Neural cell (in vitro differentiated cells): ENCODE results near the gene TAF10. TPM values are rescaled to one million over a fixed set of nuclear protein-coding genes. Genes with fewer than 3 reads are reported as not detected.

Source experiments
- H2AFZ ChIP-seq: fragments of 200-600, 300-800 bp; sonication (generic), shearing (Covaris generic); 2 replicates; pipeline ENCODE4 v1.6.0; 2014; ENCODE audit warnings: low read depth, mild to moderate bottlenecking, antibody characterized with exemption, low read length, moderate library complexity
- H3F3A ChIP-seq: fragments of 200-600 bp; shearing (Covaris generic); 2 replicates; pipeline ENCODE4 v1.6.1; 2016; ENCODE audit warnings: mild to moderate bottlenecking, moderate library complexity, mixed read lengths, antibody characterized with exemption, low read length; ENCODE audit not compliant: insufficient read depth, poor library complexity, severe bottlenecking
- H3K27ac ChIP-seq: fragments of 200-600, 300-800 bp; sonication (generic), shearing (Covaris generic); 2 replicates; pipeline ENCODE4 v1.5.1; 2014; ENCODE audit warnings: mild to moderate bottlenecking, low read length, moderate library complexity
- H3K27me3 ChIP-seq: fragments of 300-800, 200-600 bp; sonication (generic), shearing (Covaris generic); 2 replicates; pipeline ENCODE4 v1.6.0; 2014; ENCODE audit warnings: mild to moderate bottlenecking, low read depth, low read length, moderate library complexity; ENCODE audit not compliant: insufficient read depth
- H3K36me3 ChIP-seq: fragments of 300-800, 200-600 bp; sonication (generic), shearing (Covaris generic); 2 replicates; pipeline ENCODE4 v1.5.1; 2014; ENCODE audit warnings: mild to moderate bottlenecking, antibody characterized with exemption, low read length, moderate library complexity; ENCODE audit not compliant: insufficient read depth
- H3K4me2 ChIP-seq: fragments of 300-800, 200-600 bp; sonication (generic), shearing (Covaris generic); 2 replicates; pipeline ENCODE4 v1.6.0; 2014; ENCODE audit warnings: mild to moderate bottlenecking, low read length
- H3K4me3 ChIP-seq: fragments of 300-800, 200-600 bp; sonication (generic), shearing (Covaris generic); 2 replicates; pipeline ENCODE4 v1.5.1; 2014; ENCODE audit warnings: mild to moderate bottlenecking, low read length, moderate library complexity
- H3K79me2 ChIP-seq: fragments of 200-600 bp; shearing (Covaris generic); replicated peaks from 2 replicates; pipeline ENCODE4 v1.6.0; 2014; ENCODE audit warnings: mild to moderate bottlenecking, low read length, moderate library complexity; ENCODE audit not compliant: insufficient read depth
- H3K9ac ChIP-seq: fragments of 300-800, 200-600 bp; sonication (generic), shearing (Covaris generic); 2 replicates; pipeline ENCODE4 v1.6.1; 2016; ENCODE audit warnings: mild to moderate bottlenecking, low read length, mixed read lengths
- H3K9me2 ChIP-seq: fragments of 200-600 bp; shearing (Covaris generic); 2 replicates; pipeline ENCODE4 v1.6.1; 2016; ENCODE audit warnings: mild to moderate bottlenecking, low read length, mixed read lengths; ENCODE audit not compliant: insufficient read depth
- H3K9me3 ChIP-seq: fragments of 200-600, 300-800 bp; sonication (generic), shearing (Covaris generic); 2 replicates; pipeline ENCODE4 v1.6.1; 2016; ENCODE audit warnings: mild to moderate bottlenecking, mixed run types, low read length, moderate library complexity, mixed read lengths
- H4K20me1 ChIP-seq: fragments of 200-600 bp; shearing (Covaris generic); 2 replicates; pipeline ENCODE4 v1.6.1; 2016; ENCODE audit warnings: mild to moderate bottlenecking, mixed run types; ENCODE audit not compliant: insufficient read depth
- EP300 ChIP-seq: fragments of 450-650 bp; conservative IDR thresholded peaks from 2 replicates; pipeline ENCODE4 v1.6.1; 2014; ENCODE audit warnings: antibody characterized with exemption, mild to moderate bottlenecking, moderate library complexity; ENCODE audit not compliant: poor library complexity, severe bottlenecking
- EZH2 ChIP-seq: fragments of 200-600, 300-800 bp; shearing (Covaris generic), sonication (generic); IDR thresholded peaks from 2 replicates; pipeline ENCODE4 v1.6.1; 2014; ENCODE audit warnings: antibody characterized with exemption, low read length, borderline replicate concordance, mild to moderate bottlenecking; ENCODE audit not compliant: insufficient read depth, poor library complexity, severe bottlenecking
- MXI1 ChIP-seq: fragments of 450-650 bp; conservative IDR thresholded peaks from 2 replicates; pipeline ENCODE4 v1.6.1; 2014; ENCODE audit warnings: antibody characterized with exemption, mild to moderate bottlenecking; ENCODE audit not compliant: poor library complexity, severe bottlenecking
- POLR2AphosphoS5 ChIP-seq: IDR thresholded peaks from 2 replicates; pipeline ENCODE4 v1.6.1; 2012
- RAD21 ChIP-seq: fragments of 450-650 bp; conservative IDR thresholded peaks from 2 replicates; pipeline ENCODE4 v1.6.1; 2014; ENCODE audit warnings: antibody characterized with exemption, mild to moderate bottlenecking, moderate library complexity
- SMC3 ChIP-seq: fragments of 450-650 bp; conservative IDR thresholded peaks from 2 replicates; pipeline ENCODE4 v1.6.1; 2014; ENCODE audit warnings: antibody characterized with exemption, mild to moderate bottlenecking, moderate library complexity; ENCODE audit not compliant: poor library complexity
- TAF1 ChIP-seq: IDR thresholded peaks from 2 replicates; pipeline ENCODE4 v1.6.1; 2012; ENCODE audit warnings: low read depth
- polyA plus RNA-seq: library from polyadenylated mRNA; depleted of rRNA; stranded (reverse); fragments of >200 nt; gene quantifications from 2 replicates; pipeline ENCODE4 v1.2.3, GENCODE V29; 2014
- TF ChIP-seq, protein P1 (sequence below): IDR thresholded peaks from 2 replicates; pipeline ENCODE4 v1.6.1; 2012; ENCODE audit warnings: borderline replicate concordance
- TF ChIP-seq, protein P2 (sequence below): fragments of 450-650 bp; IDR thresholded peaks from 2 replicates; pipeline ENCODE4 v1.5.1; 2014; ENCODE audit warnings: antibody characterized with exemption, mild to moderate bottlenecking, moderate library complexity; ENCODE audit not compliant: poor library complexity, severe bottlenecking

The TAF10 gene
- polyA plus RNA-seq, 1 donor from 2014 or later, result 39.7 TPM

DNA sequence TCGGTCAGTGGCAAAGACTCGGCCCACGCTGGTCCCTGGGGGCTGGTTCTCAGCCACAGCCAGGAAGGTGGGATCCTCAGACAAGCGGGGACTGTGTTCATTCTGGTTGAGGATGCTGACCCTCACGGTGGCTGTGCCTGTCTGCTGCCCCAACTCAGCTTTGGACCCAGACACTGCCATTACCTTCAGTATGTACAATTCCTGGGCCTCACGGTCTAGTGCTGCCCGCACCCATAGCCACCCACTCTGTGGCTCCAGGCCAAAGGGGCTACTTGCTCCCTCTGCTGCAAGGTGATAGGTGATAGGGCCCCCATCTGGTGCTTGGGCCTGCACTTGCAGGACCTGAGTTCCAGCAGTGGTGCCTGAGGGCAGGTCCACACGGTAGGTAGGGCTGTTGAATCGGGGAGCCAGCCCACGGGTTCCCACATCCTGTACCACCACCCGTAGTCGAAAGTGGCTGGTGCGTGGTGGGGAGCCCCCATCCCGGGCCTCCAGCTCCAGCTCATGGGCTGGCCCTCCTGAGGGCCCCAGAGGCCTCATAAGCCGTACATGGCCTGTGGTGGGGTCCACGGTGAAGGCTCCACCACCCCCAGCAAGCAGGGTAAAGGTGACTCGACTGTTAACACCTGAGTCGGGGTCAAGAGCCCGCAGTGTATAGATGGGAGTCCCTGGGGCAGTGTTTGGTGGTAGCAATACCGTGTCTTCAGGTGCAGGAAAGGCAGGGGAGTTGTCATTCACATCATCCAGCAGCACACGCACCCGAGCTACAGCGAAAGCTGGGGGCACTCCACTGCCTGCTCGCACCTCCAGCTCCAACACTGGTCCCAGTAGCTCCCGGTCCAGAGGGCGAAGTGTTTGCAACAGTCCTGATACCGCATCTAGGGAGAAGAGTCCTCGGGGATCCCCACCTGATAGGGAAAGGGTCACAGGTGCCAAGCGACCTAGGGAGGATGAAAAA is 20.4 kb upstream of the TAF10 start:
- H3K36me3 ChIP-seq, result peaks cover 13% of the 10 kb centered on the region
- H4K20me1 ChIP-seq, result peaks cover 30% of the 10 kb centered on the region
- peaks cover 10% of the 10 kb centered on the region for H3K79me2 ChIP-seq
- TF ChIP-seq, protein P1, sequence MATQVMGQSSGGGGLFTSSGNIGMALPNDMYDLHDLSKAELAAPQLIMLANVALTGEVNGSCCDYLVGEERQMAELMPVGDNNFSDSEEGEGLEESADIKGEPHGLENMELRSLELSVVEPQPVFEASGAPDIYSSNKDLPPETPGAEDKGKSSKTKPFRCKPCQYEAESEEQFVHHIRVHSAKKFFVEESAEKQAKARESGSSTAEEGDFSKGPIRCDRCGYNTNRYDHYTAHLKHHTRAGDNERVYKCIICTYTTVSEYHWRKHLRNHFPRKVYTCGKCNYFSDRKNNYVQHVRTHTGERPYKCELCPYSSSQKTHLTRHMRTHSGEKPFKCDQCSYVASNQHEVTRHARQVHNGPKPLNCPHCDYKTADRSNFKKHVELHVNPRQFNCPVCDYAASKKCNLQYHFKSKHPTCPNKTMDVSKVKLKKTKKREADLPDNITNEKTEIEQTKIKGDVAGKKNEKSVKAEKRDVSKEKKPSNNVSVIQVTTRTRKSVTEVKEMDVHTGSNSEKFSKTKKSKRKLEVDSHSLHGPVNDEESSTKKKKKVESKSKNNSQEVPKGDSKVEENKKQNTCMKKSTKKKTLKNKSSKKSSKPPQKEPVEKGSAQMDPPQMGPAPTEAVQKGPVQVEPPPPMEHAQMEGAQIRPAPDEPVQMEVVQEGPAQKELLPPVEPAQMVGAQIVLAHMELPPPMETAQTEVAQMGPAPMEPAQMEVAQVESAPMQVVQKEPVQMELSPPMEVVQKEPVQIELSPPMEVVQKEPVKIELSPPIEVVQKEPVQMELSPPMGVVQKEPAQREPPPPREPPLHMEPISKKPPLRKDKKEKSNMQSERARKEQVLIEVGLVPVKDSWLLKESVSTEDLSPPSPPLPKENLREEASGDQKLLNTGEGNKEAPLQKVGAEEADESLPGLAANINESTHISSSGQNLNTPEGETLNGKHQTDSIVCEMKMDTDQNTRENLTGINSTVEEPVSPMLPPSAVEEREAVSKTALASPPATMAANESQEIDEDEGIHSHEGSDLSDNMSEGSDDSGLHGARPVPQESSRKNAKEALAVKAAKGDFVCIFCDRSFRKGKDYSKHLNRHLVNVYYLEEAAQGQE, result no peak
- no peak for TF ChIP-seq SMC3
- no peak for TF ChIP-seq TAF1
- TF ChIP-seq, protein P2, sequence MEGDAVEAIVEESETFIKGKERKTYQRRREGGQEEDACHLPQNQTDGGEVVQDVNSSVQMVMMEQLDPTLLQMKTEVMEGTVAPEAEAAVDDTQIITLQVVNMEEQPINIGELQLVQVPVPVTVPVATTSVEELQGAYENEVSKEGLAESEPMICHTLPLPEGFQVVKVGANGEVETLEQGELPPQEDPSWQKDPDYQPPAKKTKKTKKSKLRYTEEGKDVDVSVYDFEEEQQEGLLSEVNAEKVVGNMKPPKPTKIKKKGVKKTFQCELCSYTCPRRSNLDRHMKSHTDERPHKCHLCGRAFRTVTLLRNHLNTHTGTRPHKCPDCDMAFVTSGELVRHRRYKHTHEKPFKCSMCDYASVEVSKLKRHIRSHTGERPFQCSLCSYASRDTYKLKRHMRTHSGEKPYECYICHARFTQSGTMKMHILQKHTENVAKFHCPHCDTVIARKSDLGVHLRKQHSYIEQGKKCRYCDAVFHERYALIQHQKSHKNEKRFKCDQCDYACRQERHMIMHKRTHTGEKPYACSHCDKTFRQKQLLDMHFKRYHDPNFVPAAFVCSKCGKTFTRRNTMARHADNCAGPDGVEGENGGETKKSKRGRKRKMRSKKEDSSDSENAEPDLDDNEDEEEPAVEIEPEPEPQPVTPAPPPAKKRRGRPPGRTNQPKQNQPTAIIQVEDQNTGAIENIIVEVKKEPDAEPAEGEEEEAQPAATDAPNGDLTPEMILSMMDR, result no peak
- no peak for TF ChIP-seq RAD21
- no peak for TF ChIP-seq EZH2
- TF ChIP-seq MXI1, result no peak
- TF ChIP-seq EP300, result no peak
- no peak for TF ChIP-seq POLR2AphosphoS5
- no peaks in the 10 kb centered on the region for H3K9me2 ChIP-seq
- no peaks in the 10 kb centered on the region for H3K27me3 ChIP-seq
- no peaks in the 10 kb centered on the region for H3F3A ChIP-seq
- H3K4me2 ChIP-seq, result no peak overlapping the region
- H3K27ac ChIP-seq, result no peak overlapping the region
- H3K9ac ChIP-seq, result no peak overlapping the region
- no peak overlapping the region for H2AFZ ChIP-seq
- H3K4me3 ChIP-seq, result no peak overlapping the region
- H3K9me3 ChIP-seq, result no peaks in the 10 kb centered on the region

DNA sequence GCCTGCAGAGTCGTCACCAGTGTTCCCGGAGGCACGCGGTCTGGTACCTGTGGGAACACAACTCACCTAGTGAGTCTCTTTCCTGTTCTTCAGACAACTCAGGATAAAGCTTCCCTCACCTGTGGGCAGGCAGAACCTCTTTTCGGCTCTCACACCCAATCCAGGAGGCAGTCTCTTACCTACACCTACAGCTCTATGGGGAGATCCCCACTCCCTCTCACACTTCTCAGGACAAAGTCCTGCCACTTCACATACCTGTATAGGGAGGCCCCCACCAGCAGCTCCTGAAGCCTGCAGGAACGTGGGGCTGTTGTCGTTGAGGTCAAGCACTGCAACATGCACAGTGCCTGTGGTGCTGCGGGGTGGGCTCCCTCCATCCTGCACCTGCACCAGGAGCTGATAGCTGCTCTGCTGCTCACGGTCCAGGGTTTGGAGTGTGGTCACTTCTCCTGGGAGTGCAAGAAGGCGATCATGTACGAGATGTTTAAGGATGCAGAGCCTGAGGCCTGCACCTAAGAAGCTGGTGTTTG is 19.4 kb upstream of the TAF10 start:
- no peak overlapping the region for H3K27ac ChIP-seq
- H3K4me3 ChIP-seq, result no peak overlapping the region
- peaks cover 21% of the 10 kb centered on the region for H4K20me1 ChIP-seq
- no peak overlapping the region for H2AFZ ChIP-seq
- no peak overlapping the region for H3K4me2 ChIP-seq
- no peak overlapping the region for H3K9ac ChIP-seq
- no peaks in the 10 kb centered on the region for H3K79me2 ChIP-seq
- no peaks in the 10 kb centered on the region for H3F3A ChIP-seq
- no peaks in the 10 kb centered on the region for H3K9me3 ChIP-seq
- TF ChIP-seq, protein P1, result no peak
- TF ChIP-seq SMC3 (no peak), EP300 (no peak), MXI1 (no peak), EZH2 (no peak), RAD21 (no peak), TAF1 (no peak), POLR2AphosphoS5 (no peak)
- TF ChIP-seq, protein P2, result no peak
- H3K9me2 ChIP-seq, result no peaks in the 10 kb centered on the region
- peaks cover 19% of the 10 kb centered on the region for H3K36me3 ChIP-seq
- no peaks in the 10 kb centered on the region for H3K27me3 ChIP-seq
